GM19395 (cell line): Measurements from ENCODE around the gene WNT6.
"Not testable (repeated sequence)": the region's sequence is repeated elsewhere in the genome, so short reads cannot be mapped to it uniquely, and the experiment has no call there.

Experiments used
- ATAC-seq: cut with Tn5 transposase; IDR thresholded peaks from one replicate; pipeline ENCODE4 v1.9.1; 2021; ENCODE audit warnings: mild to moderate bottlenecking, moderate library complexity; ENCODE audit not compliant: unreplicated experiment

Gene WNT6

DNA sequence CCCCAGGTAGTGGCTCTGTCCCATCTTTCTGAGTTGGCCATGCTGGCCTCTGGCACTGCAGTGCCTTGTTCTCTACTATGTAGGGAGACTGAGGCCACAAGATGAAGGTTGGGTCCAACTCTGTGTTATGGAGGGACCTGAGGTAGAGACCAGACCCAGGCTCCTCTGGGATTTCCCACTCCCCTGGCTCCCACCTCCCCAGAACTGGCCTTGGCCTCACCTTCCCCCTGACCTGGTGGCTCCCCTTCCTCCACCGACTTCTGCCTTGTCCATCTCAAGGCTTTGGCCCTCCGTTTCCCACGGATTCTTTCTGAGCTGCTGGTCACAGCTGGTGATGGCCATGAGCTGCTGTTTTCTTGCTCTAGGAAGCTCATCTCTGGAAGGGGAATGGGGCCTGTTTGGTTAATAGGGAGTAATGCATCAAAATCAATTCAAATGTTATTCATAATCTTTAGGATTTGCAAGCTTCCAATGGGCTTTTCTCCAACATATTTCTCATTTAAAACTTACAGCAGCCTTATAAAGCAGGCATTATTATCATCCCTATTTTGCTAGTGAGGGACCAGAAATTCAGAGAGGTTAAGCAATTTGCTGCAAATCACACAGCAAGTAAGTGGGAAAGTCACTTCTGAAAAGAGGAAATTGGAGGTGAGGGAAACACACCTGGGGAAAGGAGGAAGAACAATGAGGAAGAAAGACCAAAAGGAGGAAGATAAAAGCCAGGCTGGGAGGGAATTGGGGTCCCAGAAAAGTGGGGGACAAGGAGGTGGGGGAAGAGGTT, 28.9 kb upstream of the WNT6 start:
- no peak for ATAC-seq

DNA sequence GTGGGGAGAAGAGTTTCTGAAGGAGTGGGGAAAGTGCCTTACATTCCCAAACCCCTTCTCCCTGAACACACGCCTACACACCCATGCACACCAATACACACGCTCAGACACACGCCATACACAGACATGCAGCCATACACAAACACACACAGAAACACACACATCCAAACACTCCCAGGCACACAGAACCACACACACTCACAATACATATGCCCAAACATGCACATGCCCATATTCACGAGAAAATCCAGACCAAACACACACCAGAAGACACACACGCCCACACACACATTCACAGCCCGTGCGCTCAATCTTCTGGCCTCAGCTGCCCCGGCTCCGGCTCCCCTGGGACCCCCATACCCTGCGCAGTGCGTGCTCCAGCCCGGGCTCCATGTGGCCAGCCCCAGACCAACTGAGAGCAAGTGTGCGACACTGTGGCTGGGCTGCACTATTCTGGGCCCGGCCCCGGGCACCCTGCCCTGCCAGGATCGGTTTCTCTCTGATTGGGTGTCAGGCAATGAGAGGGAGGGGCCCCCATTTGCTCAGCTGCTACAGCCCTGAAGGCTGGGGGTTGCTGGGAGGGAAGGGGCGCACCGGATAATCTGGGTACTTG, 28.1 kb upstream of the WNT6 start, which contains the start of gene PRKAG3:
PRKAG3 (minus strand) TSS at position 426 of the 613 bp plus-strand sequence.
- no peak for ATAC-seq

DNA sequence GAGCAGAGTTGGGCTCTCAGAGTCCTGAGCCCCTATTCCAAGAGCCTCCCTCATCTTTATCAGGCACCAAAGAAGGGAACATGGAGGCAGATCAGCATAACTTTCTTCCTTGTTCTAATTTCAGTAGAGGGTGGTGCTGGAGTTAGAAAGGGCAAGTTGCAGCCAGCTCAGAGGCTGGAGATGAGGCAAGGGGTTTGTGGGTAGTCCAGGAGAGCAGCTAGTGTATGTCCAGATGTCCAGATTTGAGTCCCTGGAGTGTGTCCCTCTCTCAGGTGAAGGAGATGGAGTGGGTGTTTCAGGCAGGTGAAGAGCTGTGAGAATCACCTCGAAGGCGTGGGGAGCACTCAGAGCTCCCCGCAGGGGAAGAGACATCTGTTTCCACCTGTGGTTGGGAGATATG, 27.5 kb upstream of the WNT6 start:
- no peak for ATAC-seq

DNA sequence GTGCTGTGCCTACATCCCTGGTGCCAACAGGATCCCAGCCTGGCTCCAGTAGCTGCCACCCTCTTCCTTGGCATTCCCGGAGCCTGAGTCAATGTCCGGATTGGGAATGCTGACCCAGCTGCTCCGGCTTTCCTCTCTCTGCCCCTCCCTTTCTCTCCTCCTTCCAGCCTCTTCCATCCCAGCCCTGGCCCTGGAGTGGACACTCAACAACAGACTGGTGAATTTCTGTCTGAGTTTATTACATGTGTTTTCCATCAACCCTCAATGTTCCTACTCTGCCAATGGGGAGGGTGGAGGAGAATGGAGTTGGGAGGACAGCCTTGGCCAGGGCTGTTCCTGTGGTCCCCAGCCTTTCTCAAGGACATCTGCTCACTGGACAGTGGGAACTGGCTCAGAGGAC, 27.1 kb upstream of the WNT6 start:
- no peak for ATAC-seq

DNA sequence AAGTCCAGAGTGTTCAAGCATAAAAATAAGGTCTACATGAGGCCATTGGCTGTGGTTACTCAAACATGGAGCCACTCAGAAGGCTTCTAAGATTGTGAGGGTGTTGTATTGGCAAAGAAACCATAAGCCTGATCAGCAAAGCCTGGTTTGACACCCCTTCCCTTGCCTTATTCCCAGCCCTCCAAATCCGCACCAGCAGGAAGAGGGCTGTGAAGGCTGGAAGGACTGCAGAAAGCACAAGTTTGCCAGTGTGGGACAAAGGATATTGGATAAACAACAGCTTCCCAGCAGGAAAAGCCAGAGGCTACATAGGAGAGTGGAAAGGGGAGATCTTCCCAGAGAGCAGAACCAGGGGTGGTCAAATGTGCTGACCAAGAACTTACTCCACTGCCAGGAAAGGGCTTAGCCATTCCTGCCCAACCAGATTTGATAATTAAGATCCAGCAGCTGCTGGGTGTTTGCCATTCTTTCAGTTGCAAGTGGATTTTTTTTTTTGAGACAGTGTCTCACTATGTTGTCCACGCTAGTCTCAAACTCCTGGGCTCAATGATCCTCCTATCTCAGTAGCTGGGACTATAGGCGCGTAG, 26.5 kb upstream of the WNT6 start:
- ATAC-seq, result no peak

DNA sequence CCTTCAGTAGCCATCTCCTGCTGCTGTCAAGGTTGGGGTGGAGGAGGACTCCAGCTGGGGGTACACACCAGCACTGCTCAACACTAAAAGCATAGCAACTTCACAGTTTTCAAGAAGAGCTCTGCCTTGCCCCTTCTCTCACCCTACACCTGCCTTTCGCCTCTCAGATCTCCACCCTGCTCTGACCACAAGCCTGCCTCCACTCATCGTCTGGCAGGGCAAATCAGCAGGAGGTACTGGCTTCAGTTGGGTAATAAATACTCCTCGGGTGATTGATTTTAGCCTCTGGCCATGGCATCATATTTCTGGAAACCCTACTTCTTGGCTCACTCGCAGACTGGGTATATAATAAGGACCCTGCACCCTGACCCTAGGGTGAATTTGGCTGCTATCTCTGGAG, 24.9 kb upstream of the WNT6 start:
- ATAC-seq, result no peak

DNA sequence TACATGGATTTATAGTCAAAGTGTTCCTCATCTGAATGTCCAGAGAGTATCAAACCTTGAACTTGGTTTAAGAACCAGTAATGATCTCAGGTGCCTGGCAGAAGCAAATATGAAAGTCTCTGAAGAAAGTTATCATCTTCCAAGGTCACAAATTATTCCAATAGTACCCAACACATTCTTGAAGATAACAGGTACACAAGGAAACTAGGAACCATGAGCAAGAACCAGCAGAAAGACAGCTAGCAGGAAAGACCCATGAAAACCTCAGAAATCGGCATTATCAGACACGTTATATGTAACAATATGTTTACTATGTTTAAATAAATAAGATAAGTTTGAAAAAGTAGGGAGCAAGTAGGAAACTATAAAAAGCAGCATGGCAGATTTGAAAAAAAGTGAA, 22.1 kb upstream of the WNT6 start:
- no peak for ATAC-seq

DNA sequence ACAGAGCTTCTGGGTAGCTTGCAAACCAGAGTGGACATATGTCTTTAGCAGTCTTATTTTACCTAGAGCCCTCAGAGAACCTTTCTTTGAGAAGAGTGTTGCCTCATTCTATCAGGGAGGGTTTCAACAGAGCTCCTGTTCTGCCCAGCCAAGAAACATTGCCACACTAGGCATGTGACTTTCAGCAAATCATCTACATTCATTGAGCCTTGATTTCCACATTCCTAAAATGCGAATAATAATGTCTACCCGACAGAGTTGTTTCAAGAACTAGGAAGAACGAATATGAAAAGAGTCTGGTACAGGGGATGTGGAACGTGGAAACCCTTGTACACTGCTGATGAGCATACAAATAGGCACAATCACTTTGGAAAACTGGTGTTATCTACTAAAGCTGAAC, 20.2 kb upstream of the WNT6 start:
- ATAC-seq, result no peak

DNA sequence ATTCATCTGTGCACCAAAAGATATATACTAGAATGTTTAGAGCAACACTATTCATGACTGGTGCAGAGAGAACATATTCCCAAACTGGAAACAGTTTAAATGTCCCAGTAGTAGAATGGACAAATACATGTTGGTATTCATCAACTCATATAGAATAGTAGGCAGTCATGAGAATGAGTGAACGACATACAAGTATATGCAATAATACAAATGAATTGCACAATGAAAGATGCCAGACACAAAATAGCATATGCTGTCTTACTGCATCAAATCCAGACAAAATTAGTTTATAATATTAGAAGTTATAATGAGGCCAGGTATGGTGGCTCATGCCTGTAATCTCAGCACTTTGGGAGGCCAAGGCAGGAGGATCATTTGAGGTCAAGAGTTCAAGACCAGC, 19.7 kb upstream of the WNT6 start:
- no peak for ATAC-seq

DNA sequence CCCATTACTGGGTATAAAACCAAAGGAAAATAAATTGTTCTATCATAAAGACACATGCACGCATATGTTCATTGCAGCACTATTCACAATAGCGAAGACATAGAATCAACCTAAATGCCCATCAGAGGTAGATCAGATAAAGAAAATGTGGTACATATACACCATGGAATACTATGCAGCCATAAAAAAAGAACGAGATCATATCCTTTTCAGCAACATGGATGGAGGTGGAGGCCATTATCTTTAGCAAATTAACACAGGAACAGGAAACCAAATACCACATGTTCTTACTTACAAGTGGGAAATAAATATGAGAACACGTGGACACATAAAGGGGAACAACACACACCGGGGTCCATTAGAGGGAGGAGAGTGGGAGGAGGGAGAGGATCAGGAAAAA, 15.3 kb upstream of the WNT6 start:
- not testable (repeated sequence) for ATAC-seq

DNA sequence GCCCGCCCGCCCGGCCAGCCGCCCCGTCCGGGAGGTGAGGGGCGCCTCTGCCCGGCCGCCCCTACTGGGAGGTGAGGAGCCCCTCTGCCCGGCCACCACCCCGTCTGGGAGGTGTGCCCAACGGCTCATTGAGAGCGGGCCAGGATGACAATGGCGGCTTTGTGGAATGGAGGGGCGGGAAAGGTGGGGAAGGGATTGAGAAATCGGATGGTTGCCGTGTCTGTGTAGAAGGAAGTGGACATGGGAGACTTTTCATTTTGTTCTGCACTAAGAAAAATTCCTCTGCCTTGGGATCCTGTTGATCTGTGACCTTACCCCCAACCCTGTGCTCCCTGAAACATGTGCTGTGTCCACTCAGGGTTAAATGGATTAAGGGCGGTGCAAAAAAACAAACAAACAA, 12.6 kb upstream of the WNT6 start:
- not testable (repeated sequence) for ATAC-seq

DNA sequence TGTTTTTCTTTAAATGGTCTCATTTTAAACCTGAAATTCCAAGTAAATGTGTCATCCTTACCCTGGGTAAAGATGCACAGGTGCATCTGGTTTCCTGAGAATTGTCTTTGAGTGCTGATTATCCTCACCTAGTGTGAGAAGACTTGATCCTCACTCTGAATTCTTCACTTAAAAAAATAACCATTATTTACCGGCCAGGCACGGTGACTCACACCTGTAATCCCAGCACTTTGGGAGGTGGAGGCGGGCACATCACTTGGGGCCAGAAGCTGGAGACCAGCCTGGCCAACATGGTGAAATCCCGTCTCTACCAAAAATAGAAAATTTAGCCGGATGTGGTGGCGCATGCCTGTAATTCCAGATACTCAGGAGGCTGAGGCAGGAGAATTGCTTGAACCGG, 9.9 kb upstream of the WNT6 start:
- ATAC-seq, result no peak

DNA sequence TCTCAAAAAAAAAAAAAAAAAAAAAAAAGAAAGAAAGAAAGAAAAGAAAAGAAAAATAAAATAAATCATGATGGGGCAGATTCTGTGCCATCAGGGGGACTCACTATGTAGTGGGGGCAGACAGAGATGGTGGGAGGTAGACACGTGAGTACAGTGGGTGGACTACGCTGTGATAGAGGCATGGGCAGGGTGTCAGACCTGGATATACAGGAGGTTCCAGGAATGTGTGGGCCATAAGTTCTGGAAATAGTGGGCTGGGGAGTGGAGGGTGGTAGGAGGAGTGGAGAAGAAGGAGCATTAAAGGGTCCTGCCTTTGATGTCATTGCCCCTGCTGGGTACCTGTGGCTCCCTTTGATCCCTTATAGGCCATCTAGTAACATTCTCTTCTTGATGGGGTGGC, 8.8 kb upstream of the WNT6 start:
- no peak for ATAC-seq

DNA sequence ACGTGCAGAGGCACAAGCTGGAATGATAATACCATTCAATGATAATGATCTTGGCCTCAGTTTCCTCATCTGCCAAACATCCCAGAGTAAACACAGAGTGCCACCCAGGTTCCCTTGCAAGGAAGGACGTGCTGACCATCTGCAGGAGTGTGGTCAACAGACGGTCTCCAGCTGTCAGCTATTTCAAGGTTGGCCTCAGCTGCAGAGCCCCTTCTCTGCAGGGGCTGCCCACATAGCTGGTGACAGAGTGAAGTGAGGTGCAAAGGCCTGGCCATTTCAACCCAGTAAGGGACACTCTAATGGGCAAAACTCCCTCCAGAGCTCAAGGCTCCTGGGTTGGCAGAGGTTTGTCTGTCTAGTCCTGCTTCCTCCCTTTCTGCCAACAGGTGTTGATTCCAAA, 8.3 kb upstream of the WNT6 start:
- no peak for ATAC-seq

DNA sequence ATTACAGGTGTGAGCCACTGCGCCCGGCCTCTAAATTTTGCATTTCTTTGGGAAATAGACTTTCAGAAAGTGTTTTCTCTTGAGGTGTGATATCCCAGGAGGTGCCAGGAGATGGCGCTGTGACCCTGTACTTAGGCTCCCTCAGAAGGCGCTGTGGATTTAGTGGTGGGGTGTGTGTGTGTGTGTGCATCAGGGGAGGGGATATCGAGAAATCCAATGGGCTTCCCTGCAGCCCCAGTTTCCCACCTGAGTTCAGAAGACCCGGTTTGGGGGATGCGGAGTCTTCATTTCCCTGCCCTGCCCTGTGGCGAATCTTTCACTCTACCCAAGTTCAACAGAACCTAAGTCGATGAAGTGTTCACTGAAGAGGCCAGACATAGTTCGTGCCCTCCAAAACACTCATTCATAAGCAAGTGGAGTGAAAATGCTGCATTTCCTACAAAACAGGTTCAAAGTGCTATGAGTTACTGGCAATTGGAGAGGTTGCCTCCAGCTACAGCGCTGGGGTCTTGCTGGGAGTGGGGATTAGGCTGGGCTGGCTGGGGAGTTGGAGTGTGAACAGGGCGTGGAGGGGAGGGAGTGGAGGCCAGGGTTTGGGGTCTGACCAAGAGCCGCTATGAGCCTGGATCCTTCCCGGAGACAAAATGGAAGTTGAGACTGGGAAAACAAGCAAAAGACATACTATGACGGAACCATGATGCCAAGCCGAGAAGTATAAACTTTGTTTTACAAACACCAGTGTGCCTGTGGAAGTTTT, 6.5 kb upstream of the WNT6 start:
- ATAC-seq, result no peak

DNA sequence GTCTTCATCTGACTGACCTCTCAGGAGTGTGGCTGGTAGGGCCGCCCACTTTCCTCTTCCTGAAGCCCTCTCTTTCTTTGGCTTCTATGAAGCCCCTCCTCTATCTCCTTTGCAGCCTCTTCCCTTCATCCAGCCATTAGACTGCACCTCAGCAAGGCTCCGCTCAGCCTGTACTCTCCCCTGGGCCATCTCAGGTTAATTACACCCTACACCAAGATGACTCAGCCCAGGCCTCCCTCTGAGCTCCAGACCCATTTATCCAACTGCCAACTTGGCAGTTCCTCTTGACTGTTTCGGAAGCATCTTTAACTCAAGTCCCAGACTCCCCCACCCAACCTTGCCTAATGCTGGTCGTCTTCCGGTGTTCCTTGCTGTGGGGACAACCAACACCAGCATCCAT, 5.8 kb upstream of the WNT6 start:
- no peak for ATAC-seq

DNA sequence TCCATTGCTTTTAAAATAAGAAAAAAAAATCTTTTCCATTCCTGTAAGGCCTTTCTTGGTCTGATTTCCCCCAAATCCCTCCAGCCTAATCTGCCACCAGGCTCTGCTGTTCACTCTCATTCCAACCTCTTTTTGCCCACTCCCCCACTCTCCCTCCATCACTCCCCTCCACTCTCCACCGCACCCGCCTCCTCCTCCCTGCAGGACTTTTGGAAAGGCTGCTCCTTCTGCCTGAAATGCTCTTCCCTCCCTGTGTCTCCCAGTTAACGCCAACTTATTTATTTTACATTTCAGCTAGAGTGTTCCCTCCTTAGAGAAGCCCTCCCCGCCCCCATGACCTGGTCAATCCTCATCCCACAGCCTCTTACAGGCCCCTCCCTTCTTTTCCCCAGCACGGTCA, 4.7 kb upstream of the WNT6 start:
- ATAC-seq, result no peak

DNA sequence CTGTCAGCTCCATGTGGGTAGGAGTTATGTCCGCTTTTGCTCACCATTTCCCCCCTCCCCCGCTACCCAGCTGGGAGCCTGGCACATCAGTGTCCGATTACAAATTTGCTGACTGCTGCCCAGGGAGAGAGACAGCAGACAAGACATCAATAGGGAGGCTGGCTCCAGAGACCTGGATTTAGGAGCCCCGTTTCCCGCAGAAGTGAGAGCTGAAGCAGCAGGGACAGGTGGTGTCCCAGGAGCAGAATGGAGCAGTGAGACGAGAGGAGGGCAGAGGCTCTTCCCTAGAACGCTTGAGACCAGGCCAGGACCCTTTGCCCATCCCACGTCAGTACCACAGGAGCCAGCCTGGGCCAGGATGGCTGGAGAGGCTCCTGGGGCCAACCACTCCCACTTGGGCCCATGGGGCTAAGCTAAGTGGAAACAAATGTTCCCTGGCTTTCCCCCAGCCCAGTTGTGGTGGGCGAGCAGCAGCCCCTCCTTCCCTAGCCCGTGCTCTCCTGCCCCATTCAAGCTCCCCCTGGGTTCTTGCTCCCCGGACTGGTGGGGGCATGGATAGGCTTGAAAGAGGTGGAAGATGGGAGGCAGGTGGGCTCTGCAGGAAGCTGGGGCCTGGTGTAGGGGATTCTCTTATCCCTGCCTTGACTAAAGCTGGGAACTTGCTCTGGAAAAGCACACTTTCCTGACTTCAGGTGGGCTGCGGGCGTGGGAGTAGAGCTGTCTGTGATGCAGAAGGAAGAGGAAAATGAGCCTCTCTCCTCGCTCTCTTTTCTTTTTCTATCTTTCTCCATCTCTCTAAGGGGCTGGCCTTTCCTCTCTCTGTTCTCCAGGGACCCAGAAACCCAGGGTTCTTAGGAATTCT, 4.1 kb upstream of the WNT6 start:
- ATAC-seq, result no peak

DNA sequence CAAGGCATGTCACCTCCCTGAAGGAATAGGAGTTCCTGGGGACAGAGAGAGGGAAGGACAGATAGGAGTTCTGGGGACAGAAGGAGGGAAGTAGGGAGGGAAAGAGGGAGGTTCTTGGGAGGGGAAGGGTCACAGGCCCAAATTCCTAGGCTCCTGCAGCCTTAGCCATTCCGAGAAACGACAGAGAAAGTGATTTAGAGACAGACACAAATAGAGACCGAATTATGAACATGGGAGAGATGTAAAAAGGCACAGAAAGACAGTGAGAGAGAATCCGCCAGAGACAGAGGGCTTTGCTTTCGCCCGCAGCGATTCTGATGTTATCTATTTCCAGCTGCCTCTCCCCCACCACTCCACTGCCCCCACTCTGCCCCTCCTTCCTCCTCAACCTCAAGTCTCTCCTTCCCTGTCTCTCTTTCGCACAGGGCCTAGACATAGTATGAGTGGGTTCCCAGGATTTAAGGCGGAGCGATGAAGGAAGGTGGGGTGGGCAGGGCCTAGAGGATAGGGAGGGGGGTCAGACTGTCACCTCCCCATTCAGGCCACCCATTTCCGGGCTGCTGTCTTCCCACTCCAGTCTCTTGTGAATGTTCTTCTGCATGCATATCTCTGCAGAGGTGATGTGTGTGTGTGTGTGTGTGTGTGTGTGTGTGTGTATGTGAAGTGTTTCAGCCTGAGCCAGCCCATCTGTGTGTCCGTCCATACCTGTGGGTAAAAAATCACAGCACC, 3.3 kb upstream of the WNT6 start:
- ATAC-seq, result no peak

DNA sequence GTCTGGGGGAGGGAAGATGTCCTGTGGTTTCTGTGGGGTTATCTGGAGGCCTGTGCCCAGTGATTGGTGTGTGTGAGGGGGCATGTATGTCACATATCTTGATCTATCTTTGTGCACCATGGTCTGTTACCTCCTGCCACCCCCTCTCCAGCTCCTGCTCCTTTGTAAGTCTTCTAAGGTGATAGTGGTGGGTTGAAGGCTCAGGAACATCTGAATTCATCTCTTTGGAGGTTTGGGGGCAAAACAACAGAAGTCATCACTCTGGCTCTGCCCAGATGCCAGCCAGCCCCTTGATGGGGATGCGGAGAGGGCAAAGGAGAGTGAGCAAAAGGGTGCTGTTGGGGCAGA, 2.7 kb upstream of the WNT6 start:
- no peak for ATAC-seq
